HepG2 (cell line): Measurements from ENCODE around the gene XXYLT1.

ENCODE experiments used
- EZH2 ChIP-seq: conservative IDR thresholded peaks from 2 replicates; pipeline ENCODE4 v1.6.1; 2012; ENCODE audit warnings: mild to moderate bottlenecking, low read depth, low read length, moderate library complexity
- FOXA1 ChIP-seq, 2 experiments: fragments of 450-650 bp in 1 of 2; sonication (generic) in 1 of 2; formaldehyde crosslinking in 1 of 2; IDR thresholded peaks; 2 replicates each; pipeline versions ENCODE4 v1.4.0 to v1.6.1; 2016 to 2020; ENCODE audit warnings: missing genetic modification reagents in 1 of 2
- NFATC3 ChIP-seq: sonication (generic); formaldehyde crosslinking; IDR thresholded peaks from 2 replicates; pipeline ENCODE4 v1.5.1; 2020; ENCODE audit warnings: mild to moderate bottlenecking, missing genetic modification reagents
- PRPF4 ChIP-seq: fragments of 200-400 bp; formaldehyde crosslinking; IDR thresholded peaks from 2 replicates; pipeline ENCODE4 v1.6.1; 2016; ENCODE audit warnings: low read length, low read depth; ENCODE audit not compliant: poor library complexity, severe bottlenecking
- RELA ChIP-seq: sonication (generic); formaldehyde crosslinking; IDR thresholded peaks from 2 replicates; pipeline ENCODE4 v1.4.0; 2020; ENCODE audit warnings: missing genetic modification reagents
- RXRA ChIP-seq: sonication (generic); formaldehyde crosslinking; IDR thresholded peaks from 2 replicates; pipeline ENCODE4 v1.5.1; 2020; ENCODE audit warnings: missing genetic modification reagents
- TBX2 ChIP-seq: sonication (generic); formaldehyde crosslinking; IDR thresholded peaks from 2 replicates; pipeline ENCODE4 v1.5.0; 2020; ENCODE audit warnings: missing genetic modification reagents, mild to moderate bottlenecking, borderline replicate concordance
- TCF12 ChIP-seq, 2 experiments: fragments of 450-650 bp in 1 of 2; sonication (generic) in 1 of 2; formaldehyde crosslinking in 1 of 2; IDR thresholded peaks; 2 replicates each; pipeline versions ENCODE4 v1.6.1 to v1.8.0; 2017 to 2022; ENCODE audit warnings: antibody characterized with exemption in 1 of 2, mild to moderate bottlenecking in 1 of 2, missing genetic modification reagents in 1 of 2, moderate library complexity in 1 of 2
- ZNF235 ChIP-seq: sonication (generic); formaldehyde crosslinking; IDR thresholded peaks from 2 replicates; pipeline ENCODE4 v1.8.1; 2023; ENCODE audit warnings: mild to moderate bottlenecking, missing genetic modification reagents, borderline replicate concordance
- TF ChIP-seq, protein P1 (sequence below): sonication (generic); formaldehyde crosslinking; IDR thresholded peaks from 2 replicates; pipeline ENCODE4 v1.4.0; 2020; ENCODE audit warnings: missing genetic modification reagents
- TF ChIP-seq, protein P2 (sequence below): sonication (generic); formaldehyde crosslinking; IDR thresholded peaks from 2 replicates; pipeline ENCODE4 v1.5.0; 2020; ENCODE audit warnings: mild to moderate bottlenecking, missing genetic modification reagents, moderate library complexity

DNA sequence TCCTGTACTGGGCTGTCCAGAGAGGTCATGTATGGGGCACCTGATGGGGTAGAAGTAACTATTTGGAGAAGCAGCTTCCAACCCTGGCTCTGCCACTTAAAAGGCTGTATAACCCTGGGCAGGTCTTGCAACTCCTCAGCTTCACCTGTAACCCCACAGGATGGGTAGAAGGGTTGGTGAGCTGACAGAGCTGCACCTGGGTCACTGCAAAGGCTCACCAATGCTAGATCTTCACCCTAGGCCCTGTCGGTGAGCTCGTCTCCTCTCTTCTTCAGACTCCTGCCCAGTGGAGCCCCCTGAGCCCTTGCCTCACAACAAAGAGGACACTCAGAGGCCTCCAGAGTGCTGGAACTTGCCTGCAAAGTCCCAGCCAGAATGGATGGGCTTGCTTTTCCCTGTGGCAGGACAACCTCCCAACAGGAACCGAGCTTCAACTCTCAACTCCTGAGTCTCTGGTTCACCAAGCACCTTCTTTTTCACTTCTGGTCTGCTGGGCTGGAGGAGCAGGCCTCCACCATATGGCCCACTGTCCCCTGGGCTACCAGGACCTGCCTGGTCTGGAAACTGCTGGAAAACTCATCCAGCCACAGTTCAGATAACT, 45.9 kb downstream of the XXYLT1 start:
- no peak for TF ChIP-seq RXRA (CRISPR knock-in tag)
- TF ChIP-seq, protein P1, sequence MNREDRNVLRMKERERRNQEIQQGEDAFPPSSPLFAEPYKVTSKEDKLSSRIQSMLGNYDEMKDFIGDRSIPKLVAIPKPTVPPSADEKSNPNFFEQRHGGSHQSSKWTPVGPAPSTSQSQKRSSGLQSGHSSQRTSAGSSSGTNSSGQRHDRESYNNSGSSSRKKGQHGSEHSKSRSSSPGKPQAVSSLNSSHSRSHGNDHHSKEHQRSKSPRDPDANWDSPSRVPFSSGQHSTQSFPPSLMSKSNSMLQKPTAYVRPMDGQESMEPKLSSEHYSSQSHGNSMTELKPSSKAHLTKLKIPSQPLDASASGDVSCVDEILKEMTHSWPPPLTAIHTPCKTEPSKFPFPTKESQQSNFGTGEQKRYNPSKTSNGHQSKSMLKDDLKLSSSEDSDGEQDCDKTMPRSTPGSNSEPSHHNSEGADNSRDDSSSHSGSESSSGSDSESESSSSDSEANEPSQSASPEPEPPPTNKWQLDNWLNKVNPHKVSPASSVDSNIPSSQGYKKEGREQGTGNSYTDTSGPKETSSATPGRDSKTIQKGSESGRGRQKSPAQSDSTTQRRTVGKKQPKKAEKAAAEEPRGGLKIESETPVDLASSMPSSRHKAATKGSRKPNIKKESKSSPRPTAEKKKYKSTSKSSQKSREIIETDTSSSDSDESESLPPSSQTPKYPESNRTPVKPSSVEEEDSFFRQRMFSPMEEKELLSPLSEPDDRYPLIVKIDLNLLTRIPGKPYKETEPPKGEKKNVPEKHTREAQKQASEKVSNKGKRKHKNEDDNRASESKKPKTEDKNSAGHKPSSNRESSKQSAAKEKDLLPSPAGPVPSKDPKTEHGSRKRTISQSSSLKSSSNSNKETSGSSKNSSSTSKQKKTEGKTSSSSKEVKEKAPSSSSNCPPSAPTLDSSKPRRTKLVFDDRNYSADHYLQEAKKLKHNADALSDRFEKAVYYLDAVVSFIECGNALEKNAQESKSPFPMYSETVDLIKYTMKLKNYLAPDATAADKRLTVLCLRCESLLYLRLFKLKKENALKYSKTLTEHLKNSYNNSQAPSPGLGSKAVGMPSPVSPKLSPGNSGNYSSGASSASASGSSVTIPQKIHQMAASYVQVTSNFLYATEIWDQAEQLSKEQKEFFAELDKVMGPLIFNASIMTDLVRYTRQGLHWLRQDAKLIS (CRISPR knock-in tag) = no peak
- no peak for TF ChIP-seq FOXA1 (IDR thresholded peaks at IDR 0.05)
- TF ChIP-seq FOXA1 (CRISPR knock-in tag; IDR thresholded peaks at IDR 0.05) = no peak
- no peak for TF ChIP-seq NFATC3 (CRISPR knock-in tag)
- TF ChIP-seq TBX2 = no peak
- no peak for TF ChIP-seq EZH2
- TF ChIP-seq, protein P2, sequence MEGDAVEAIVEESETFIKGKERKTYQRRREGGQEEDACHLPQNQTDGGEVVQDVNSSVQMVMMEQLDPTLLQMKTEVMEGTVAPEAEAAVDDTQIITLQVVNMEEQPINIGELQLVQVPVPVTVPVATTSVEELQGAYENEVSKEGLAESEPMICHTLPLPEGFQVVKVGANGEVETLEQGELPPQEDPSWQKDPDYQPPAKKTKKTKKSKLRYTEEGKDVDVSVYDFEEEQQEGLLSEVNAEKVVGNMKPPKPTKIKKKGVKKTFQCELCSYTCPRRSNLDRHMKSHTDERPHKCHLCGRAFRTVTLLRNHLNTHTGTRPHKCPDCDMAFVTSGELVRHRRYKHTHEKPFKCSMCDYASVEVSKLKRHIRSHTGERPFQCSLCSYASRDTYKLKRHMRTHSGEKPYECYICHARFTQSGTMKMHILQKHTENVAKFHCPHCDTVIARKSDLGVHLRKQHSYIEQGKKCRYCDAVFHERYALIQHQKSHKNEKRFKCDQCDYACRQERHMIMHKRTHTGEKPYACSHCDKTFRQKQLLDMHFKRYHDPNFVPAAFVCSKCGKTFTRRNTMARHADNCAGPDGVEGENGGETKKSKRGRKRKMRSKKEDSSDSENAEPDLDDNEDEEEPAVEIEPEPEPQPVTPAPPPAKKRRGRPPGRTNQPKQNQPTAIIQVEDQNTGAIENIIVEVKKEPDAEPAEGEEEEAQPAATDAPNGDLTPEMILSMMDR (CRISPR knock-in tag) = no peak
- no peak for TF ChIP-seq ZNF235
- no peak for TF ChIP-seq PRPF4
- TF ChIP-seq TCF12 (IDR thresholded peaks at IDR 0.05) = no peak
- TF ChIP-seq TCF12 (CRISPR knock-in tag; IDR thresholded peaks at IDR 0.05) = no peak
- no peak for TF ChIP-seq RELA
